CD4-positive, alpha-beta T cell (primary cell): ENCODE results near the gene ZSCAN23. TPM values are rescaled to one million over a fixed set of nuclear protein-coding genes. Genes with fewer than 3 reads are reported as not detected.

ENCODE experiments used
- ATAC-seq: fragments of 200-7000 bp; cut with Tn5 transposase; one replicate; pipeline ENCODE4 v1.10.0; 2022; ENCODE audit warnings: mild to moderate bottlenecking; ENCODE audit not compliant: poor library complexity
- CTCF ChIA-PET: fragments of 350-600 bp; sonication (Branson Sonifier 250); formaldehyde crosslinking; loops from one replicate; lab custom pipeline; 2021; ENCODE audit warnings: antibody characterized with exemption, inconsistent platforms; lab: Charles Lee
- POLR2A ChIA-PET: fragments of 350-600 bp; sonication (Branson Sonifier 250); formaldehyde crosslinking; loops from one replicate; lab custom pipeline; 2021; ENCODE audit warnings: antibody characterized with exemption, inconsistent platforms; lab: Charles Lee
- DNase-seq, 14 experiments: peaks; one replicate each; pipeline ENCODE4 v3.0.0-alpha.2; 2013 to 2020; ENCODE audit warnings: mixed read lengths in 2 of 14
- H3K27ac ChIP-seq, 2 donors: one replicate each; pipeline versions ENCODE4 v1.5.1 to v1.7.0; 2013; ENCODE audit warnings: low read length in 2 of 2, low read depth in 1 of 2, mild to moderate bottlenecking in 1 of 2
- H3K27me3 ChIP-seq, 2 experiments: 1 replicate in 1 of 2; 2 replicates in 1 of 2; pipeline versions ENCODE4 v1.6.1 to v1.7.0; 2013; ENCODE audit warnings: low read length in 2 of 2, control low read depth in 1 of 2, mild to moderate bottlenecking in 1 of 2, moderate library complexity in 1 of 2; ENCODE audit not compliant: insufficient read depth in 2 of 2, control insufficient read depth in 1 of 2
- H3K36me3 ChIP-seq: one replicate; pipeline ENCODE4 v1.6.1; 2013; ENCODE audit warnings: low read length, control low read depth; ENCODE audit not compliant: insufficient read depth
- H3K4me1 ChIP-seq: one replicate; pipeline ENCODE4 v1.6.1; 2013; ENCODE audit warnings: low read length, control low read depth; ENCODE audit not compliant: insufficient read depth
- H3K4me3 ChIP-seq: one replicate; pipeline ENCODE4 v1.5.1; 2013; ENCODE audit warnings: mild to moderate bottlenecking, low read length, moderate library complexity
- H3K9me3 ChIP-seq, 2 experiments: 1 replicate in 1 of 2; 2 replicates in 1 of 2; pipeline versions ENCODE4 v1.6.1 to v1.7.0; 2013; ENCODE audit warnings: low read length in 2 of 2, mild to moderate bottlenecking in 2 of 2, control low read depth in 1 of 2, moderate library complexity in 1 of 2; ENCODE audit not compliant: control insufficient read depth in 1 of 2, insufficient read depth in 1 of 2
- H3K27ac Mint-ChIP-seq: one replicate; pipeline ENCODE4 v1.8.0; 2020; ENCODE audit warnings: mixed read lengths
- H3K27me3 Mint-ChIP-seq: one replicate; pipeline ENCODE4 v1.8.0; 2021; ENCODE audit warnings: mixed read lengths
- H3K36me3 Mint-ChIP-seq: one replicate; pipeline ENCODE4 v1.8.0; 2021; ENCODE audit warnings: low read depth, mixed read lengths
- H3K4me1 Mint-ChIP-seq: one replicate; pipeline ENCODE4 v1.8.0; 2021; ENCODE audit warnings: low read depth, mixed read lengths
- H3K4me3 Mint-ChIP-seq: one replicate; pipeline ENCODE4 v1.8.0; 2020; ENCODE audit warnings: mild to moderate bottlenecking, mixed read lengths
- H3K9me3 Mint-ChIP-seq: one replicate; pipeline ENCODE4 v1.8.0; 2020; ENCODE audit warnings: mixed read lengths
- intact Hi-C, 2 experiments: fragments of 100-400 bp; cut with DNase I in 1 of 2; cut with micrococcal nuclease in 1 of 2; formaldehyde crosslinking; loops; one replicate each; pipeline versions ENCODE4 v1.15.1 to v1.9.0; 2023 to 2025; cut with DNase I, micrococcal nuclease
- total RNA-seq, 174 experiments: library from RNA in 2 of 174; stranded (reverse) in 2 of 174; gene quantifications; one replicate each; pipeline ENCODE4 v1.2.3 and lab custom pipeline; 2021 to 2026
- TF ChIP-seq, protein P1 (sequence below): fragments of 200-600 bp; IDR thresholded peaks from one replicate; pipeline ENCODE4 v1.8.0; 2022; ENCODE audit warnings: antibody characterized with exemption, mild to moderate bottlenecking

ZSCAN23 gene
- total RNA-seq, 2 experiments from 2014 or later = 0.19 to 0.78 TPM

DNA sequence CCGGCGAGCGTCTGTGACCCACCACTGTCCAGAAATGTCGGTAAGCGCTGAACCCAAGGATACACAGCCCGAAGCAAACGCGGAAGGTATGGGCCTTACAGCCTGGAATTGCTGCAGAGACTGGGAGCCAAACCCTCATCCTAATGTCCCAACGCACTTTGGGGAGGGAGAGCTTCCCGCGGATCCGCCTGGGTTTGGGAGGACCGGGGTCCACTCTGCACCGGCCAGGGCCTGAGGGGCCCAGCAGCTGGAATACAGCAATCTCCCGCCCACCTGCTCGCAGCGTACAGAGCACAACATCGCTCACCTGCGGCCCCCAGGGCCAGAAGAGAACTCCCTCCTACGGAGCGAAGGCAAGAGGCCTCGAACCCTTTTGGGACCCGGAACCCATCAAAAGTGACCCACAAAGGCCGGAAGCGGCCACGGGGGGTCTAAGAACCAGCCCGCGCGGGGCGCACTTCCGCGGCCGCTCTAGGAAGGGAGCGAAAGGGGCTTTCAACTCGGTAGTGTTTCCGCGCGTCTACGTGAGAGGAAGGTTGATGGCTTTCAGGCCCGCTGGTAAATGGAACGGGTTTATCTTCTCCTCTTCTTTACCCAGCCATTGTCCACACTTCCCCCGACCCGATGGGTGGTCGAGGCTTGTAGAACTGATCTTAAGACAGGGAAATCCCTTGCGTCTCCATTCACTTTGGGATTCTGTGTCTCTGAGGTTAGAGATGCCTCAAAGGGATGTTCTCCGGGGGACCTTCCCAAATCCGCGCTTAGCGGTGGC lies 43.8 kb downstream of the ZSCAN23 start, which contains the start of gene ZSCAN12:
TSS of gene ZSCAN12 (minus strand) at position 398 of the 772 bp plus-strand sequence. CDS start 1,342 bp downstream, outside the sequence.
- peak within 1 kb of the TSS; percentile 69 for H3K4me3 ChIP-seq
- intact Hi-C loops = loop anchor here (1.0 to 5.0 kb wide), 11 partner anchors 43 to 267 kb away; partner anchors contain the start of genes ZKSCAN4 (in 2 of the 2), ZSCAN23 (in 2 of the 2), ZKSCAN3 (in 1 of the 2) and ZSCAN26 (in 1 of the 2)
- peak; percentile 92 for ATAC-seq

DNA sequence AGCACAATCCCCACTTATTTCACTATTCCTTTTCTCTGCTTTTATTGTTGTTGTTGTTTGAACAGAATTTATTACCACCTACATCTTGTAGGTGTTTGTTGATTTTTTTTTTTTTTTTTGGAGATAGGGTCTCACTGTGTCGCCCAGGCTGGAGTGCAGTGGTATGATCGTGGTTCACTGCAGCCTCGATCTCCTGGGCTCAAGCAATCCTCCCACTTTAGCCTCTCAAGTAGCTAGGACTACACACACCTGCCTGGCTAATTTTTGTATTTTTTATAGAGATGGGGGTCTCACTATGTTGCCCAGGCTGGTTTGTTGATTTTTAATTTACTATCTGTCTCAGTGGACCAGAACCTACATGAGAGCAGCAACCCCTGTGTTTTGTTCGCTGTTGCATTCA lies 47.4 kb downstream of the ZSCAN23 start:
- Histone ChIP-seq H3K27ac (no peak overlapping the region), H3K4me3 (no peak overlapping the region), H3K9me3 (no peaks in the 10 kb centered on the region), H3K27me3 (no peaks in the 10 kb centered on the region), H3K36me3 (peaks cover 33% of the 10 kb centered on the region), H3K4me1 (peaks cover 20% of the 10 kb centered on the region)
- Mint-ChIP-seq H3K27ac (no peak overlapping the region), H3K4me1 (peaks cover 65% of the 10 kb centered on the region), H3K4me3 (no peak overlapping the region), H3K9me3 (no peaks in the 10 kb centered on the region), H3K27me3 (peaks cover under 1% of the 10 kb centered on the region), H3K36me3 (peaks cover 87% of the 10 kb centered on the region)
- CTCF ChIA-PET = interaction anchor here (0.6 to 1.5 kb wide), 3 partner anchors 12 to 877 kb away, joined by 3 to 5 read pairs (median 3); partner anchors contain the start of gene ZSCAN23
- intact Hi-C loops = loop anchor here (5.0 kb wide), 3 partner anchors 129 to 264 kb away; partner anchors contain the start of gene ZSCAN26 (in 1 of the 2)
- TF ChIP-seq, protein P1, sequence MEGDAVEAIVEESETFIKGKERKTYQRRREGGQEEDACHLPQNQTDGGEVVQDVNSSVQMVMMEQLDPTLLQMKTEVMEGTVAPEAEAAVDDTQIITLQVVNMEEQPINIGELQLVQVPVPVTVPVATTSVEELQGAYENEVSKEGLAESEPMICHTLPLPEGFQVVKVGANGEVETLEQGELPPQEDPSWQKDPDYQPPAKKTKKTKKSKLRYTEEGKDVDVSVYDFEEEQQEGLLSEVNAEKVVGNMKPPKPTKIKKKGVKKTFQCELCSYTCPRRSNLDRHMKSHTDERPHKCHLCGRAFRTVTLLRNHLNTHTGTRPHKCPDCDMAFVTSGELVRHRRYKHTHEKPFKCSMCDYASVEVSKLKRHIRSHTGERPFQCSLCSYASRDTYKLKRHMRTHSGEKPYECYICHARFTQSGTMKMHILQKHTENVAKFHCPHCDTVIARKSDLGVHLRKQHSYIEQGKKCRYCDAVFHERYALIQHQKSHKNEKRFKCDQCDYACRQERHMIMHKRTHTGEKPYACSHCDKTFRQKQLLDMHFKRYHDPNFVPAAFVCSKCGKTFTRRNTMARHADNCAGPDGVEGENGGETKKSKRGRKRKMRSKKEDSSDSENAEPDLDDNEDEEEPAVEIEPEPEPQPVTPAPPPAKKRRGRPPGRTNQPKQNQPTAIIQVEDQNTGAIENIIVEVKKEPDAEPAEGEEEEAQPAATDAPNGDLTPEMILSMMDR = no peak
- ATAC-seq (no peak), DNase-seq (no peak)
- POLR2A ChIA-PET = no interaction called here

More for the DNA sequence above, 43.8 kb downstream of the ZSCAN23 start, which contains the start of gene ZSCAN12:
- DNase-seq = peak; percentile 70 to 90 (median 82)
- peaks cover 55% of the 10 kb centered on the region for H3K4me1 Mint-ChIP-seq
- Histone ChIP-seq H3K9me3 (no peaks in the 10 kb centered on the region), H3K27ac (peak within 1 kb of the TSS; percentile 23 to 49), H3K27me3 (no peaks in the 10 kb centered on the region), H3K4me1 (peaks cover 20% of the 10 kb centered on the region), H3K36me3 (peaks cover 13% of the 10 kb centered on the region)
- ChIA-PET POLR2A (interaction anchor here (0.8 to 2.2 kb wide), 7 partner anchors 16 to 920 kb away, joined by 3 to 14 read pairs (median 4); partner anchors contain the start of genes ZKSCAN4, ZKSCAN8, ZSCAN23 and ZSCAN26), CTCF (interaction anchor here (0.8 to 2.6 kb wide), 4 partner anchors 43 to 66 kb away, joined by 3 to 5 read pairs (median 3); partner anchors contain the start of gene ZSCAN23)
- TF ChIP-seq, protein P1 = peak; percentile 70
- H3K4me3 Mint-ChIP-seq = peak within 1 kb of the TSS; percentile 97
- H3K27me3 Mint-ChIP-seq = peaks cover 32% of the 10 kb centered on the region
- peaks cover 52% of the 10 kb centered on the region for H3K36me3 Mint-ChIP-seq
- H3K27ac Mint-ChIP-seq = peak within 1 kb of the TSS; percentile 86
- H3K9me3 Mint-ChIP-seq = peaks cover 2% of the 10 kb centered on the region

DNA sequence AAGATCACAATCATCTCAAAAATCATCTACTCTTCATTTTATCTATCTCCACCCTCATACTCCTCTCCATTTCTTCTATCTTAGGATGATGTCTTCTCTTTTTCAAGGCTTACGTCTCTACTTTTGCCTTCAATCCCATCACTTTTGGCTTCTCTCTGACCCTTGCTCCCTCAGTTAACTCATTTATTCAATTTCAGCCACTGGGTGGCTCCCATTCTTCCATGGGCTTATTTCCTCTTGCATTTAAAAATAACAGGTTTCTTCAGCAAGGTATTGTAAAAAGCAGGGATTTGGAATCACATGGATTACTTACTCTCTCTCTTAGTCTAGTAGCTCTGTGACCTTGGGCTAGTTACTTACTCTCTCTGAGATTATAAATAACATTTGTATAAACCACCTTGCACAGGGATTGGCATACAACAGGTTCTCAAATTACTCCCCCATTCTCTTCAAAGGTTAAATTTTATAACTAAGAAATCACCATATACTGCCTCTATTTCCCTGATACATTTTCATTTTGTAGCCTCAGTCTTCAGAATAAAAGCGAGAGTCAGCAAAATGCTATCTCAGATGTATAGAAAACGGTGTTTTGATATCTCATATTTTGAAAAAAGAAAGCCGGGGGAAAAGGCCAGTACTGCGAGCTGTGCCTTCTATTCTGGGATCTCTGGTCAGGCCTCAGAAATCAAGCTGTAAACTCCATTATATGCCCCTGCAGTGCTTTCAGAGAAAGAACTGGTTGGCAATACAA lies 49.2 kb downstream of the ZSCAN23 start:
- Histone ChIP-seq H3K27me3 (no peaks in the 10 kb centered on the region), H3K4me1 (peaks cover 14% of the 10 kb centered on the region), H3K9me3 (no peaks in the 10 kb centered on the region), H3K36me3 (peaks cover 51% of the 10 kb centered on the region), H3K4me3 (no peak overlapping the region), H3K27ac (no peak overlapping the region)
- Mint-ChIP-seq H3K4me3 (no peak overlapping the region), H3K9me3 (no peaks in the 10 kb centered on the region), H3K36me3 (peaks cover 94% of the 10 kb centered on the region), H3K27ac (no peak overlapping the region), H3K27me3 (no peaks in the 10 kb centered on the region), H3K4me1 (peaks cover 50% of the 10 kb centered on the region)
- ATAC-seq (no peak), DNase-seq (peak in 2 of 14 experiments; percentile 3 to 23)
- ChIA-PET CTCF (no interaction called here), POLR2A (no interaction called here)
- TF ChIP-seq, protein P1 = peak; percentile 21
- intact Hi-C loops = loop anchor here in 1 of 2 experiments (5.0 kb wide), 1 partner anchor 288 kb away; no protein-coding TSS in a partner anchor
